Kasumi-1 (cell line): Measurements from ENCODE around the gene CCDC24.

Experiments used
- DNase-seq, 2 experiments: peaks; one replicate each; lab custom pipeline; 2025; lab: John Stamatoyannopoulos, UW

The CCDC24 gene

GRCh38 chr1:43991476-43992231, at the start of gene CCDC24:
CCDC24 (plus strand) TSS chr1:43991599; CDS start chr1:43991879, 280 bp downstream.
- peak; percentile 48 to 69 for DNase-seq

DNA sequence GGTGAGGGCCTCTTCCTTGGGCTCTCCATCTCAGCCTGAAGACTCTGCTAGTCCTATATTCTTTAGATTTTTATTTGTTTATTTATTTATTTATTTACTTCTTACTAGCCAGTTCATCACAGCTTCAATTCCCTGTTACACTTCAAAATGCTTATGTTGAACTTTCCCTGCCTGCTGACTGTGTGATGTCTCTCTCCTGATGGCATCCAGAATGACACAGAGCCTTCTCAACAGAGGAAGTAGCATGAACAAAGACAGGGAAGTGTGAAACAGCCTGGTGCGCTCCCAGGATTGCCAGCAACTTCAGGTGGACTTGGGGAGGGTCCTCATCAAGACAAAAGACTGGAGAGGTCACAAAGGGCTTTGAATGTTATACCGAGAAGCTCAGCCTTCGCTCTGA, 49.0 kb upstream of the CCDC24 start:
- no peak for DNase-seq

DNA sequence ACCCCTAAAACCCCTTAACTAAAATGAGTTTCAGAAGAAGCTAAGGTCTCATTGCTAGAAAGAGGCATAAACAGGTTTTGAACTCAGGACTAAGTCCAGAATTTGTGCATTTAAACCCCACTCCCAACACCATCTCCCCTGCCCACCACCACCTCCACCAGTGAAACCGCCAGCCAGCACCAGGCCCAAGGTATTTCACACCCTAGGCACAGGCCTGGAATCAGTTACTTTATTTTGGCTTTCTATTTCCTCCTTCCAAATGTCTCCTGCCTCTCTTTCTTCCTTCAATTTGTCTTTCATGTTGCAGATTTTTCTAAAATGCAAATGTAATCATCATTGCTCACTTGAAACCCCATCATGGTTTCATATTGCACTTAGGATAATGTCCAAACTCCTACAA, 46.5 kb upstream of the CCDC24 start:
- no peak for DNase-seq

- no peak for DNase-seq
Observed at GRCh38 chr1:43945674-43946235, 45.6 kb upstream of the CCDC24 start.

GRCh38 chr1:43946236-43947060, 45.0 kb upstream of the CCDC24 start, which contains the start of gene IPO13:
IPO13 (plus strand) TSS chr1:43946950; CDS start chr1:43947601, 651 bp downstream.
- peak; percentile 94 to 96 for DNase-seq

GRCh38 chr1:43947061-43947873, 44.1 kb upstream of the CCDC24 start:
- no peak for DNase-seq

DNA sequence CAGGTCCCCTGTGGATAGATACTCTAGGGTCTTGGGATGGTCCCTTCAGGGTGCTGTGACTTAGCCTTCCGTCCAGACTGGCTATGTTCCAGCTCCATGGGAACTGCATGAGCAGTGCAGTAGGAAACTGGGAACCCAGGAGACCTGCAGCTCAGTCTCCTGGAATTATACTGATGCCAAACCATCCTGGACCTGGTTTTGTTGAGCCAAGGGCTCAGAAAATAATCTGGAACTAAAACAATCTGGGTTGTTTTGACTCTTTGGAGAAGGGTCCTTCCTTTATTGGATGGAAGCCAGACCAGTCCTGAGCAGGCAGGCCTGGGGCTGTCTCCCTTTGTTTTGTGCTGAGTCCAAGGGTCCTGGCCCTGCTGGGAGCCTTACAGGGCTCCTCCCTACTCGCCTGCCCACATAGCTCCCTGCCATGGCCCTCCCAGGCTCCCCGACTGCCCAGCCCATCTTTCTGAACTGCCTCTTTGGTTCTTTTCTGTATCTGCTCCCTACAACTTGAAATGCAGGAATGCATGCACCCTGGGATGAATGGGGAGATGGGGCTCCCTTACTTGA, 43.4 kb upstream of the CCDC24 start:
- no peak for DNase-seq

DNA sequence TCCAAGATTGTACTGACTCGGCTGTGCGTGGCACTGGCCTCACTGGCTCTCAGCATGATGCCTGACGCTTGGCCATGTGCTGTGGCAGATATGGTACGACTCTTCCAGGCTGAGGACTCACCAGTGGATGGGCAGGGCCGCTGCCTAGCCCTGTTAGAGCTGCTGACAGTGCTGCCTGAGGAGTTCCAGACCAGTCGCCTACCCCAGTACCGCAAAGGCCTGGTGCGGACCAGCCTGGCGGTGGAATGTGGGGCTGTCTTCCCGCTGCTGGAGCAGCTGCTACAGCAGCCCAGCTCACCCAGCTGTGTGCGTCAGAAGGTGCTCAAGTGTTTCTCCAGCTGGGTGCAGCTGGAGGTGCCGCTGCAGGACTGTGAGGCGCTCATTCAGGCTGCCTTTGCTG, 41.7 kb upstream of the CCDC24 start:
- DNase-seq = no peak

DNA sequence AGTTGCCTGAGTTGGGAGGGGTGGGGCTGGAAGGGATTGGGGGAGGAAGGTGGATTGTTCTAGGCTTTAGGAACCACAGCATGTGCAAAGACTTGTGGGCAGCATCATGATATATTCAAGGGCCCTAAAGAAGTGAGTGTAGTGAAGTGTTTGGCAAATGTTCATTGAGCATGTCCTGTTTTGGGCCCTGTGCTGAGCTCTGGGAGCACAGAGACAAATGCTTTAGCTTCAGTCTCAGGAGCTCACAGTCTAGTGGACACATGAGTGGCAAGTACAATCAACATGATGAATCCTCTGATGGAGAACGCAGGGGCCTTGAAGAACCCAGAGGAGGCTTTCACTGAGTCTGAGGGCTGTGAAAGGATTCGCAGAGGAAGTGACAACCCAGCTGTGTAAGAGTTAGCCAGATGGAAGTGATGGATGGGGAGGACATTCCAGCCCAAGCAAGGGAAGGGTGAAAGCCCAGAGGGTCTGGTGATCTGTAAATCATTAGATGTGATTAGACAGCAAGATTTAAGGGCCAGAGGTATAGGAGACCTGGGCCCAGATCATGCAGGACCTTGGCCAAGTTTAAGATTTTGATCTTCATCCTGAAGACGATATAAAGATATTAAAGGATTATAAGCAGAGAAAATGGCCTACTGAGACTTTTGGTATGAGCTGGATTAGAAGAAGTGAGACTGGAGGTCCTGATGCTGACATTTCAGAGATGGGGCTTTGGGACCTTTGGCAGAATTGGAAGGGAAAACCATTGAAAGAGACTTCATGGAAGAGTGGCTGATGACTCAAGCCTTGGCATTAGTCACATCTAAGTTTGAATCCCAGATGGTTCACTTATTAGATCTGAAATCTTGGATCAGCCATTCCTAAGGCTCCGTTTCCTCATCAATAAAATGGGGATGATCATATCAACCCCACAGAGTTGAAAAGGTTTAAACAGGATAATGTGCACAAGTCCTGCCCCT, 40.1 kb upstream of the CCDC24 start:
- no peak for DNase-seq

GRCh38 chr1:43952731-43953346, 38.6 kb upstream of the CCDC24 start:
- no peak for DNase-seq

DNA sequence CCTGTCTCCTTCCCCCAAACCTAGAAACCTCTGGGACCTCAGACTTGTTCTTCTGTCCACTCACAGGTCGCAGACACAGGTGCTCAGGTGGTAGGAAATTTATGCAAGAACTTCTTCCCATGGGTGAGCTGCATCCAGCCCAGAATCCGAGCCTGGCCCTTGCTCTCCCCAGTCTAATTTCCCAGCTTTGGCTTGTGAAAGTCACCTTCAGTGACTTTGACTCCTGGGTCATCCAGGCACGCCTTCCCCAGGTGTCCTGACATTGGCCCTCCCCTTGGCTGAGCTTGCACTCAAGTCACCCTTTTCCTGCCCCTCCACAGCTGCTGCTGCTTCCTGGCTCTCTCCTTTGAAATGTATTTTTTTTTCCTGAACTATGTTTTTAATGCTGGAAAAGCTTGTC, 38.0 kb upstream of the CCDC24 start:
- no peak for DNase-seq

DNA sequence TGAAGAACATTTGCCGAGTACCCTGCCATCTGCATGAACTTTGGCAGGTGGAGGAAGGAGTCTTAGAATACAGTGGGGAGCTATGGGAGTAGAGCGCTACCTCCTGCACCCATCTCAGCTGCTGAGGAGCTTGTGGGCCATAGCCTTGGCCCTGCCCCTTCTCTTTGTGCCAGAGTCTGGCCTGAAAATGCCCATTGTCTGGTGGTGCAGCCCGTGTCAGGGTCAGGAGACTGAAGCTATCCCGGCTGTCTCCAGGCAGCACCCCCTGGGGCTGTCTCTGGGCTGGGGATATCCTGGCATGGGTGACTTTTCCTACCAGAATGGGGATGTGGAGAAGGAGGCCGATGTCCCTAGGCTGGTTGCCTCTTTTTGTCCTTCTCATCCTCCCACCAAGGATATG, 37.4 kb upstream of the CCDC24 start:
- no peak for DNase-seq

DNA sequence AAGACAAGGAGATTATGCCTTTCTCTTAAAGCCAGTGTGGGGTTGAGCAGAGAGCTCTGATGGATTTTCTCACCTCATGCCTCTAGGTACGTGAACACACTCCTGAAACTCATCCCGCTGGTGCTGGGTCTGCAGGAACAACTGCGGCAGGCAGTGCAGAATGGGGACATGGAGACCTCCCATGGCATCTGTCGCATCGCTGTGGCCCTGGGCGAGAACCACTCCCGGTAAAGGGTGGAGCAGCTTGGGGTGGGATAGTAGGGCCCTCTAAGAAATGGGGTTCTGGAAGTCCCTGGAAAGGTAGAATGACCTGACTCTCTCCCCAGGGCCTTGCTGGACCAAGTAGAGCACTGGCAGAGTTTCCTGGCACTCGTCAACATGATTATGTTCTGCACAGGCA, 35.2 kb upstream of the CCDC24 start:
- DNase-seq = no peak

DNA sequence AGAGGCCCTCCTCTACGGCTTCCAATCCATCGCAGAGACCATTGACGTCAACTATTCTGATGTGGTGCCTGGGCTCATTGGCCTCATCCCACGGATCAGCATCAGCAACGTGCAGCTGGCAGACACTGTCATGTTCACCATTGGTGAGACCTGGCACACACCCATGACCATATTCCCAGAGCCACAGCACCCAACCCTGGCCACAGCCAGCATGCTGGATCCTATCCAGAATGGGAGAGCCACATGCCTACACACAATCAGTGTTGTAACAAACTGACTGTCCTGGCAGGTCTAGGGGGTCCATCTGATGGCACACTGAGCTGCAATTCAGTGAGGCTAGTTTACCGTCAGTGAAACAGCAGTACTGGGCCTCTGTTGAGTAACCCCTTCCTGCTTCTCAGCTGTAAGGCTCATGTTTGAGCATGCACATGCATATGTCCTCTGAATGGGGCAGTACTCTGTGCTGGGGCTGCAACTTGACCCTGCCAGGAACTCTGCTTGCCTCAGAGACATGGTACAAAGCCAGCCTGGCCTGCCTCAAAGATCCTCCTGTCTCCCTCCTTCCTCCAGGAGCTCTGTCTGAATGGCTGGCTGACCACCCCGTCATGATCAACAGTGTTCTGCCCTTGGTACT, 33.9 kb upstream of the CCDC24 start:
- DNase-seq = no peak

DNA sequence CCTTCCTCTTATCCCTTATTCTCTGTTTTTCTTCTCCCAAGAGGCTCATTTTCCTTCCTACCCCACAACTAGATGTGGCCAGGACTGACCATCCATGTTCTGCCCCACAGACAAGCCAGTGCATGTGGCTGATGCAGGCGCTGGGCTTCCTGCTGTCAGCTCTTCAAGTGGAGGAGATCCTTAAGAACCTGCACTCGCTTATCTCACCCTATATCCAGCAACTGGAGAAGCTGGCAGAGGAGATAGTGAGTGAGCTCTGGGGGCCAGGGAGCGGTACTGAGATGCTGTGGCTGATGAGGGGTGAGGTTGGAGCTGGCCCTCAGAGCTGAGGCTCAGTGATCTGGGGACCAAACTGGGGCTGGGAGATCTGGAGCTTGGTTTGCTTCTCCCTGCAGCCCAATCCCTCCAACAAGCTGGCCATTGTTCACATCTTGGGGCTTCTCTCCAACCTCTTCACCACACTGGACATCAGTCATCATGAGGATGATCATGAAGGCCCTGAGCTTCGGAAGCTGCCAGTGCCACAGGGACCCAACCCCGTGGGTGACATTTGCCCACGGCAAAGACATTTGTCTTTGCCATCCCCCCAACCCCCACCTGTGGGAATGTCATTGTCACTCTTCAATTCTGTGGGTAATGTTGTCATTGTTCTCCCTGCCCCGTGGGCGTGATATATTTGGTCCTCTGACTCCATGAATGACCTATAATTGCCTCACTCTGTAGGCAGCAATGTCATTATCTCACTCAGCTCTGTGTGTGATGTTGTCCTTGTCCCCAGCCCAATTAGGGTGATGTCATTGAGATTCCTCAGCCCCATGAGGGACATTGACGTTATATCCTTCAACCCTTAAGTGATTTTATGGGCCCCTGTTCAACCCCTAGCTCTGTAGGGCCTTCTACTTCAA, 32.8 kb upstream of the CCDC24 start:
- DNase-seq = no peak

DNA sequence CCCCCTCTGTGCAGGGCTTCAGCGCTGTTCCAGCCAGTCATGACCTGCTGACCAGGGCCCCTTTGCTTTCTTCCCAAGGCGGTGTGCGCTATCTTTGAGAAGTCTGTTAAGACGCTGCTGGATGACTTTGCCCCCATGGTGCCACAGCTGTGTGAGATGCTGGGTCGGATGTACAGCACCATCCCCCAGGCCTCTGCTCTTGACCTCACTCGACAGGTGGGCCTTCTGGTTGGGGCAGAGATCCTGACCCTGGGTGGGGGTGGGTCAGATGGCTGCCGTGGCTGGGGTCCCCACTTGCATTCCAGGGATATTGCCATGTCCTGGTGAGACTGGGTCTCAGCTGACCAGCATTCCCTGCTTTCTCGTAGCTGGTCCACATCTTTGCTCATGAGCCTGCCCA, 30.6 kb upstream of the CCDC24 start:
- no peak for DNase-seq

GRCh38 chr1:43961692-43962091, 29.7 kb upstream of the CCDC24 start:
- DNase-seq = no peak

DNA sequence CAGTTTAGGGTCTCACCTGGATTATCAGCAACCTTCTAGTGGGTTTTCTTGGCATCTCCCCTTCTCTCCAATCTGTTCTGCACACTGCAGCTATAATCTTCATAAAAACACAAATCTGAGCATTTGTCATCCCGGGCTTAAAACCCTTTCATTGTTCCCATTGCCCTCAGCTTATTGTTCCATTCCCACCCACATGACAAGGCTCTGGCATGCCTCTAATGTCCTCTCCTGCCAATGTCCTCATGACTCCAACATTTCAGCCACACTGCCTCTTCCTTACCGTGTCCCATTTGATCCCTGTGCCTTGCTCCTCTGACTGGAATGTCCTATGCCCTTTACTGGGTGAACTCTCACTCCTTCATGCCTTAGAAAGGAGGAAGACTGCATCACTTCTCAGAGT, 29.1 kb upstream of the CCDC24 start:
- no peak for DNase-seq

DNA sequence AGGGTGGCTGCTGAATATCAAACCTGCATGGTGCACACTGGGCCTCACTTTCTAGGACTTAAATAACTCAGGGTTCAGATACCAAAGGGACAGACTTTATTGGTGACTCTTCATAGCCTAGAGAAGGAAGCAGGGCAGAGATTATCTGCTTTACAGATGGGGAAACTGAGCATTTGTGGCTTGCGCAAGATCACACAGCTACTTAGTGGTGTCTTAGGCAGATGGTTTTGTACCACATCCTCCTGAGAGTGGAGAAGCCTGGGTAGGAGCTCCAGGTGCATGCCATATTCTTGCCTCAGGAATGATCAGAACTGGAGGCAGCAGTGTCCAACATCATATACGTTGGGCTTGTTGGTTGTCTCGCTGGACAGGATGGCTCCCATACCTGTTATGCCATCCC, 28.4 kb upstream of the CCDC24 start:
- DNase-seq = no peak
